ENCODE measurements around the gene CERS1. TPM values are rescaled to one million over a fixed set of nuclear protein-coding genes. Genes with fewer than 3 reads are reported as not detected.

Gene CERS1
- polyA plus RNA-seq, 3 donors = not detected

DNA sequence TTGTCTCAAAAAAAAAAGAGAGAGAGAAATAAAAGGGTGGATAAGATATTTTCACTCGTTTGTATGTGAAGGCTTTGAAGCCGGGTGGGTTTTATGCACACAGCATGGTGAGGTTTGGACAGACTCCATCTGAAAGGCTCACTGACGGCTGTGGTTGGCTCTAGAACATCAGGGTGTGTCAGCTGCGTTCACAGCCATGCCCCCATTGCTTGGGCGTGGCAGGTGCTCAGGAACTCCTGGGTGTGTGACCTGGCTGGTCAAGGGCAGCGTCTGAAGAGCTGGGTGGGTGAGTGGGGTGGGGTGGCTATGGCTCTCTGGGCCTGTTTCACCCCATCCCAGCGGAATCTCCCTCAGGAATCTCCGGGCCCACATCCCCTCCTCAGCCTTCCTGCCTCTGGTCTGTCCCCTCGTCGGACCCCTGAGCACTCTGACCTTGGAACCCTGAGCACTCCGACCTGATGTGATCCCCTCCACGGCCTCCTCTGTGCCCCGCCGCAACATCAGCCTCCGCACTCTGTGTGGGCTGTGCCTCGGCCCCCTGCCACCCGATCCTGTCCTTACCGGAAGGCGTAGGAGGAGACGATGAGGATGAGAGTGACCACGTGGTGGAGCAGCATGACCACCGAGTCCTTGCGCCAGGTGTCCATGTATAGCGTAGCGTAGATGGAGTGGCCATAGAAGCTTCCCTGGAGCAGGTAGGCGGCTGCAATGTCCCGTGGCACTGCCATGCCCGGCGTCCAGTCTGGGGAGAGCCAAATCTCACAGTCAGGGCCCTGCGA lies 12.2 kb downstream of the CERS1 start:
- no peaks in the 10 kb centered on the region for H3K36me3 Mint-ChIP-seq
- peaks cover 0 to 4% (median 0%) of the 10 kb centered on the region in 7 donors for H3K9me3 Mint-ChIP-seq
- H3K27ac Mint-ChIP-seq = peak overlapping the region in 1 of 7 donors; percentile 33
- no peaks in the 10 kb centered on the region for H4K20me1 ChIP-seq (ENCODE audit: insufficient read depth, low read length)
- H3K4me1 ChIP-seq (ENCODE audit: control insufficient read depth in 1 of 2, insufficient read depth in 2 of 2, low read length in 2 of 2) = no peaks in the 10 kb centered on the region
- H3K4me3 ChIP-seq (replicated peaks in 1 of 3; ENCODE audit: low read depth in 2 of 3, low read length in 3 of 3) = no peak overlapping the region
- no peaks in the 10 kb centered on the region for H3K9me3 ChIP-seq (replicated peaks in 1 of 2; ENCODE audit: control insufficient read depth in 1 of 2, insufficient read depth in 1 of 2, low read length in 2 of 2)
- H3K27me3 ChIP-seq (ENCODE audit: control insufficient read depth in 2 of 2, insufficient read depth in 2 of 2, low read length in 2 of 2) = no peaks in the 10 kb centered on the region
- no peaks in the 10 kb centered on the region for H3K36me3 ChIP-seq (replicated peaks in 1 of 2; ENCODE audit: control insufficient read depth in 1 of 2, insufficient read depth in 2 of 2, low read length in 2 of 2)
- TF ChIP-seq, protein P1, sequence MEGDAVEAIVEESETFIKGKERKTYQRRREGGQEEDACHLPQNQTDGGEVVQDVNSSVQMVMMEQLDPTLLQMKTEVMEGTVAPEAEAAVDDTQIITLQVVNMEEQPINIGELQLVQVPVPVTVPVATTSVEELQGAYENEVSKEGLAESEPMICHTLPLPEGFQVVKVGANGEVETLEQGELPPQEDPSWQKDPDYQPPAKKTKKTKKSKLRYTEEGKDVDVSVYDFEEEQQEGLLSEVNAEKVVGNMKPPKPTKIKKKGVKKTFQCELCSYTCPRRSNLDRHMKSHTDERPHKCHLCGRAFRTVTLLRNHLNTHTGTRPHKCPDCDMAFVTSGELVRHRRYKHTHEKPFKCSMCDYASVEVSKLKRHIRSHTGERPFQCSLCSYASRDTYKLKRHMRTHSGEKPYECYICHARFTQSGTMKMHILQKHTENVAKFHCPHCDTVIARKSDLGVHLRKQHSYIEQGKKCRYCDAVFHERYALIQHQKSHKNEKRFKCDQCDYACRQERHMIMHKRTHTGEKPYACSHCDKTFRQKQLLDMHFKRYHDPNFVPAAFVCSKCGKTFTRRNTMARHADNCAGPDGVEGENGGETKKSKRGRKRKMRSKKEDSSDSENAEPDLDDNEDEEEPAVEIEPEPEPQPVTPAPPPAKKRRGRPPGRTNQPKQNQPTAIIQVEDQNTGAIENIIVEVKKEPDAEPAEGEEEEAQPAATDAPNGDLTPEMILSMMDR (IDR thresholded peaks at IDR 0.05) = no peak
- H3K4me1 Mint-ChIP-seq = peaks cover 2% of the 10 kb centered on the region
- 91% methylated on average over 27 of the region's 30 CpGs for WGBS (ENCODE audit: insufficient coverage)
- H3K27me3 Mint-ChIP-seq (ENCODE audit: low read depth in 3 of 3) = peaks cover 0 to 7% (median 0%) of the 10 kb centered on the region in 3 donors
- no peak overlapping the region for H3K4me2 ChIP-seq (replicated peaks; ENCODE audit: extremely low read depth, low read length, poor library complexity, severe bottlenecking)
- H2AFZ ChIP-seq (ENCODE audit: insufficient read depth, low read depth, low read length, poor library complexity, severe bottlenecking) = no peak overlapping the region
- H3K4me3 Mint-ChIP-seq = no peak overlapping the region
- intact Hi-C loops (cut with micrococcal nuclease) = no loop called here
- H3K9ac ChIP-seq (ENCODE audit: insufficient read depth, low read length, poor library complexity, severe bottlenecking) = no peak overlapping the region
- no peak overlapping the region for H3K27ac ChIP-seq (ENCODE audit: low read depth in 1 of 2, low read length in 2 of 2)
- DNase-seq = no peak
- no peaks in the 10 kb centered on the region for H3K79me2 ChIP-seq (ENCODE audit: insufficient read depth, low read length)

DNA sequence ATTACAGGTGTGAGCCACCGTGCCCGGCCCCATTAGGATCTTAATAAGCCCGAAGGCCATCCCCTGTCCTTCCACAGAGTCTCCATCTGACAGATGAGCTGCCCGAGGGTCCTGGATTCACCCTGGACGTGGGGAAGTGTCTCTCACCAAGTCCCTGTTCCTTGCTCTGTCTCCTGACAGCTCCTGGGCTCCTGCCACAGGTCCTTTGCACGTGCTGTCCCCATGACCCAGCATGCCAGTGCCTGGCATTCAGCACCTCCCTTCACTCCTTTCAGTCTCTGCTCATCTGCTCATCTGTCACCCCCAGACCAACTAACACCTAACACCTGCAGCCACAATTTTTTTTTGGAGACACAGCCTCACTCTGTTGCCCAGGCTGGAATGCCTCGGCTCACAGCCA lies 14.5 kb downstream of the CERS1 start:
- H3K36me3 Mint-ChIP-seq = no peaks in the 10 kb centered on the region
- TF ChIP-seq, protein P1 (IDR thresholded peaks at IDR 0.05) = no peak
- no peak overlapping the region for H3K9ac ChIP-seq (ENCODE audit: insufficient read depth, low read length, poor library complexity, severe bottlenecking)
- DNase-seq = no peak
- intact Hi-C loops (cut with micrococcal nuclease) = no loop called here
- no peaks in the 10 kb centered on the region for H3K4me1 ChIP-seq (ENCODE audit: control insufficient read depth in 1 of 2, insufficient read depth in 2 of 2, low read length in 2 of 2)
- 97% methylated on average over 7 of the region's 7 CpGs for WGBS (ENCODE audit: insufficient coverage)
- H4K20me1 ChIP-seq (ENCODE audit: insufficient read depth, low read length) = no peaks in the 10 kb centered on the region
- peaks cover 2% of the 10 kb centered on the region for H3K4me1 Mint-ChIP-seq
- no peak overlapping the region for H3K4me2 ChIP-seq (replicated peaks; ENCODE audit: extremely low read depth, low read length, poor library complexity, severe bottlenecking)
- no peak overlapping the region for H3K4me3 ChIP-seq (replicated peaks in 1 of 3; ENCODE audit: low read depth in 2 of 3, low read length in 3 of 3)
- H3K27ac Mint-ChIP-seq = no peak overlapping the region
- no peaks in the 10 kb centered on the region for H3K9me3 ChIP-seq (replicated peaks in 1 of 2; ENCODE audit: control insufficient read depth in 1 of 2, insufficient read depth in 1 of 2, low read length in 2 of 2)
- no peak overlapping the region for H3K4me3 Mint-ChIP-seq
- no peaks in the 10 kb centered on the region for H3K27me3 ChIP-seq (ENCODE audit: control insufficient read depth in 2 of 2, insufficient read depth in 2 of 2, low read length in 2 of 2)
- H3K27me3 Mint-ChIP-seq (ENCODE audit: low read depth in 3 of 3) = peaks cover 0 to 3% (median 2%) of the 10 kb centered on the region in 3 donors
- H3K36me3 ChIP-seq (replicated peaks in 1 of 2; ENCODE audit: control insufficient read depth in 1 of 2, insufficient read depth in 2 of 2, low read length in 2 of 2) = no peaks in the 10 kb centered on the region
- no peaks in the 10 kb centered on the region for H3K79me2 ChIP-seq (ENCODE audit: insufficient read depth, low read length)
- H2AFZ ChIP-seq (ENCODE audit: insufficient read depth, low read depth, low read length, poor library complexity, severe bottlenecking) = no peak overlapping the region
- H3K27ac ChIP-seq (ENCODE audit: low read depth in 1 of 2, low read length in 2 of 2) = no peak overlapping the region
- peaks cover 1 to 8% (median 6%) of the 10 kb centered on the region in 7 donors for H3K9me3 Mint-ChIP-seq

Measured in CD14-positive monocyte (primary cell).